Eye (tissue), 1 donor: ENCODE data around the gene ICOSLG.
"Not testable (repeated sequence)": the region's sequence is repeated elsewhere in the genome, so short reads cannot be mapped to it uniquely, and the experiment has no call there.

Source experiments
- DNase-seq: peaks from one replicate; pipeline ENCODE4 v3.0.0-alpha.2; 2015

ICOSLG gene

GRCh38 chr21:44263768-44264167 lies 23.0 kb upstream of the ICOSLG start:
- peak; percentile 48 for DNase-seq

- DNase-seq: peak; percentile 81
These were observed 22.5 kb upstream of the ICOSLG start for GRCh38 chr21:44263221-44263760.

GRCh38 chr21:44262338-44263056 lies 21.8 kb upstream of the ICOSLG start:
- no peak for DNase-seq

GRCh38 chr21:44261675-44262295 lies 21.0 kb upstream of the ICOSLG start, which contains the start of gene DNMT3L:
Gene DNMT3L, minus strand, starts transcription at chr21:44261897. Its CDS starts 638 bp downstream, at chr21:44261259.
- DNase-seq: no peak

- DNase-seq: no peak
These were observed 20.3 kb upstream of the ICOSLG start for GRCh38 chr21:44260791-44261631.

- DNase-seq: no peak
These were observed 19.3 kb upstream of the ICOSLG start for GRCh38 chr21:44260066-44260465.

GRCh38 chr21:44259082-44259705 lies 18.5 kb upstream of the ICOSLG start:
- no peak for DNase-seq

- DNase-seq: no peak
These were observed 17.4 kb upstream of the ICOSLG start for GRCh38 chr21:44258056-44258725.

- no peak for DNase-seq
These were observed 14.8 kb upstream of the ICOSLG start for GRCh38 chr21:44255511-44255981.

- DNase-seq: no peak
These were observed 13.3 kb upstream of the ICOSLG start for GRCh38 chr21:44253832-44254710.

- not testable (repeated sequence) for DNase-seq
These were observed 8.7 kb upstream of the ICOSLG start for GRCh38 chr21:44249204-44250037.

GRCh38 chr21:44247904-44248303 lies 7.2 kb upstream of the ICOSLG start:
- not testable (repeated sequence) for DNase-seq

GRCh38 chr21:44243980-44244379 lies 3.2 kb upstream of the ICOSLG start:
- not testable (repeated sequence) for DNase-seq

GRCh38 chr21:44241281-44241680 lies 538 bp upstream of the ICOSLG start:
- not testable (repeated sequence) for DNase-seq

- not testable (repeated sequence) for DNase-seq
These were observed 390 bp downstream of the ICOSLG start for GRCh38 chr21:44240353-44240752.

- not testable (repeated sequence) for DNase-seq
These were observed 11.2 kb downstream of the ICOSLG start for GRCh38 chr21:44229561-44229960.

- DNase-seq: not testable (repeated sequence)
These were observed 12.6 kb downstream of the ICOSLG start for GRCh38 chr21:44228109-44228508.

GRCh38 chr21:44227614-44228013 lies 13.1 kb downstream of the ICOSLG start:
- DNase-seq: not testable (repeated sequence)

GRCh38 chr21:44225605-44226004 lies 15.1 kb downstream of the ICOSLG start:
- DNase-seq: not testable (repeated sequence)

- DNase-seq: not testable (repeated sequence)
These were observed 17.4 kb downstream of the ICOSLG start for GRCh38 chr21:44223334-44223733.
